Measurements from ENCODE around the gene ESPL1. TPM values are rescaled to one million over a fixed set of nuclear protein-coding genes. Genes with fewer than 3 reads are reported as not detected.

Gene ESPL1
- total and polyA plus RNA-seq, 2 of the 13 experiments (the other 11 are each of a cell fraction or from before 2014, with no cell fraction given), result 5.8 to 11.5 TPM

GRCh38 chr12:53267999-53268629 is at the start of gene ESPL1 (continued):
- TF ChIP-seq ZNF770 (CRISPR knock-in tag; IDR thresholded peaks at IDR 0.05) (no peak), ZNF441 (CRISPR knock-in tag; IDR thresholded peaks at IDR 0.05; ENCODE audit: borderline replicate concordance) (no peak), BRD4 (CRISPR knock-in tag; IDR thresholded peaks at IDR 0.05) (no peak), ZNF646 (CRISPR knock-in tag; IDR thresholded peaks at IDR 0.05) (no peak), ZNF598 (CRISPR knock-in tag; IDR thresholded peaks at IDR 0.05; ENCODE audit: borderline replicate concordance) (no peak), MBNL3 (CRISPR knock-in tag; conservative IDR thresholded peaks at IDR 0.05) (no peak), JUN (CRISPR knock-in tag; IDR thresholded peaks at IDR 0.05) (no peak), NR3C1 (CRISPR knock-in tag; IDR thresholded peaks at IDR 0.05) (no peak), ZNF746 (CRISPR knock-in tag; IDR thresholded peaks at IDR 0.05) (no peak), ARID4A (CRISPR knock-in tag; IDR thresholded peaks at IDR 0.05; ENCODE audit: borderline replicate concordance) (peak; percentile 93), TOE1 (CRISPR knock-in tag; IDR thresholded peaks at IDR 0.05) (no peak), KDM1A (CRISPR knock-in tag; IDR thresholded peaks at IDR 0.05) (no peak)

All from HepG2 (cell line).